ENCODE data around the gene GRB2.
"Not testable (repeated sequence)": the region's sequence is repeated elsewhere in the genome, so short reads cannot be mapped to it uniquely, and the experiment has no call there.

The GRB2 gene

GRCh38 chr17:75405365-75406221 lies at the start of gene GRB2:
GRB2 (minus strand) TSS chr17:75405678; CDS start chr17:75393628, 12,050 bp downstream.
- DNase-seq (ENCODE audit: low spot score): peak; percentile 96

DNA sequence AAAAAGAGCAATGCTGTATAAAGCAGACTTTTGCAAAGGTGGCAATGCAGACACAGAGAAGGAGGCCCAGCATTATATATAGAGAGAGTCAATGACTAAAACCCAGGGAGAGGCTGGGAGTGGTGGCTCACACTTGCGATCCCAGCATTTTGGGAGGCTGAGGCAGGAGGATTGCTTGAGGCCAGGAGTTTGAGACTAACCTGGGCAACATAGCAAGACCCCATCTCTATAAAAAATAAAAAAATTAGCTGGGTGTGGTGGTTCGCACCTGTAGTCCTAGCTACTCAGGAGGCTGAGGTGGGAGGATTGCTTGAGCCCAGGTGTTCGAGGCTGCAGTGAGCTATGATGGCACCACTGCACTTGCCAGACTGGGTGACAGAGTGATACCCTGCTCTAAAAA lies 49.2 kb upstream of the GRB2 start:
- not testable (repeated sequence) for DNase-seq (ENCODE audit: low spot score)

DNA sequence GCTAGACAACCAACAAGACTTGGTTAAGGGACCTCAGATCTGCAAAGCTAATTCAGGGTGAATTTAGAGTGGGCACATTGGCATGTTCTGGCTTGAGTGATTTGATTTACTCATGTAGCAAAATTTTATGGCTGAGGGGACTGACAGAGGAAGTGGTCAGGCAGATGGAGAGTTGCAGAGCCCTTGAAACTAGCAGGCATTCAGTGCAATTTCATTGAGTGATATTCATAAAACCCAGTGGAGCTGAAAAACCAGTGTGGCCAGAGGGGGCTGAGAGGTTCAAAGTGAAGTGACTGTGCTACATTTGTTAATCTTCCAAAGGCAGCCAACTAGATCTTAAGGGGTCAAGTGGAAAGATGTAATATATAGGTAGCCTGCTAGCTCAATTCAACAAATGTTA lies 48.7 kb upstream of the GRB2 start:
- no peak for DNase-seq (ENCODE audit: low spot score)

- DNase-seq (ENCODE audit: low spot score): no peak
Measured at GRCh38 chr17:75450270-75450669, 44.8 kb upstream of the GRB2 start.

- DNase-seq (ENCODE audit: low spot score): no peak
Measured at GRCh38 chr17:75447951-75448856, 42.7 kb upstream of the GRB2 start.

GRCh38 chr17:75445896-75446295 lies 40.4 kb upstream of the GRB2 start:
- not testable (repeated sequence) for DNase-seq (ENCODE audit: low spot score)

- no peak for DNase-seq (ENCODE audit: low spot score)
Measured at GRCh38 chr17:75445296-75445695, 39.8 kb upstream of the GRB2 start.

GRCh38 chr17:75442168-75443103 lies 37.0 kb upstream of the GRB2 start:
- no peak for DNase-seq (ENCODE audit: low spot score)

GRCh38 chr17:75440738-75441448 lies 35.4 kb upstream of the GRB2 start:
- DNase-seq (ENCODE audit: low spot score): no peak

GRCh38 chr17:75439287-75439686 lies 33.8 kb upstream of the GRB2 start:
- DNase-seq (ENCODE audit: low spot score): no peak

DNA sequence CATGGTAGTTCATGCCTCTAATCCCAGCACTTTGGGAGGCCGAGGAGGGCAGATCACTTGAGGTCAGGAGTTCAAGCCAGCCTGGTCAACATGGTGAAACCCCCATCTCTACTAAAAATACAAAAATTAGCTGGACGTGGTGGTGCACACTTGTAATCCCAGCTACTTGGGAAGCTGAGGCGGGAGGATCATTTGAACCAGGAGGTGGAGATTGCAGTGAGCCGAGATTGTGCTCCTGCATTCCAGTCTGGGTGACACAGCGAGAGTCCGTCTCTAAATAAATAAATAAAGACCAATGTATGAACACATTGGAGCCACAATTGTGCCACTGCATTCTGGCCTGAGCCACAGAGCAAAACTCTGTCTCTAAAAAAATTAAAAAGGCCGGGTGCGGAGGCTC lies 31.9 kb upstream of the GRB2 start:
- DNase-seq (ENCODE audit: low spot score): not testable (repeated sequence)

GRCh38 chr17:75434433-75434832 lies 29.0 kb upstream of the GRB2 start:
- DNase-seq (ENCODE audit: low spot score): not testable (repeated sequence)

DNA sequence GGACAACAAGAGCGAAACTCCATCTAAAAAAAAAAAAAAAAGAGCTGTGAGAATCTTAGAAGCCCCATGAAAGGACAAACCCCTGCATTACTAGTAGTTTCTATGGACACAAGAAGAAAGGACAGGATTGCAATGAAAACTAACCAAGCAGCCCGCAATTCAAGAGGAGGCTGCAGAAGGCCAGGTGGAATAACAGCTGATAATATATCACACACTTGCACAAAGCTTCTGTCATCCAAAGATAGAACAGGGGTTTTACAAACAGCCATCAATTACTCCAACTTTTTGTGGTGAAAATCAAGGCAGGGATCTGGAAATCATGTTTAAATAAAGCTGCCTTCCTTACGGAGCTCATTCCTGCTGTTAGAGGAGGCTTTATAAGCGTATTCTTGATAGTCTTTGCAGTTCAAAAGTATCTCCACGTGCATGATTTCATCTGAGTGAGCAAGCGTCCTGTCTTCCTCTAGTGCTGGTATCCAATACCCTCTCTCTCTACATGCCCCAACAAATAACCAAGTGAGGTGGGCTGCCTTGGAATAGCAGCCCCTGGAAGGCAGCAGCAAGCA lies 27.8 kb upstream of the GRB2 start:
- no peak for DNase-seq (ENCODE audit: low spot score)

DNA sequence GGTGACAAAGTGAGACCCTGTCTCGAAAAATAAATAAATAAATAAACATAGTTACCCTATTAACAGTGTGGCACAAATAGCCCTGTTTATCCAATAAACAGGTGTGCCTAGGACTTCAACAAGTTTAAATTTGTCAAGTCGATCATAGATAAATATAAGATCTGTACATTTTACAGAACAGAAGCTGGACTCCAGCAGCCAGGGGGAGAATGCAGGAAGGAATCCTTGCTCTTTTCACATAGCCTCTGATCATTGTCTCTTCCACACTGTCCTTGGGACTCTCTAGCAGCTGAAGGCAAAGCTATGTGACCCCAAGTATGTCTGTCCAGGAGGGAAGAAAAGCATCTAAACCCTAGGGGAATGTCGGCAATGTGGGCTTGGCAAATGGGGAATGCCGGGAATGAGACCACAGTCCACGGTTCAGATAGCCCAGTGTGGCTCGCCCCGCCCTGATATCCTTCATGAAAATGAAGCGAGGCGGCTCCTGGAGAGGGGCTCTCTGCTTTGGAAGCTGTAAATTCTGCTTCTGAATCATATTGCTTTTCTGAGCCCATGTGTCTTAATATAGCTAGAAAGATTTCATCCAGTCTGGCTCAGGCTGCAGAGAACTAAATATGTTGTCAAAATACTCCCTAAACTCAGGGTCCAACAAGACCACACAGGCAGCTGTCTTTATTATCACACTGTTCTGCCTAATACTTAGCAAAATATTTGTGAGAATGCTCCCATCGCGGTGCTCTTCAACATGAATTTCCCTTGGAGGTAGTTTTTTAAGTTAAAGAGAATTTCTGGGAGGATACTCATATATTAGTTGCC lies 24.9 kb upstream of the GRB2 start:
- DNase-seq (ENCODE audit: low spot score): no peak

DNA sequence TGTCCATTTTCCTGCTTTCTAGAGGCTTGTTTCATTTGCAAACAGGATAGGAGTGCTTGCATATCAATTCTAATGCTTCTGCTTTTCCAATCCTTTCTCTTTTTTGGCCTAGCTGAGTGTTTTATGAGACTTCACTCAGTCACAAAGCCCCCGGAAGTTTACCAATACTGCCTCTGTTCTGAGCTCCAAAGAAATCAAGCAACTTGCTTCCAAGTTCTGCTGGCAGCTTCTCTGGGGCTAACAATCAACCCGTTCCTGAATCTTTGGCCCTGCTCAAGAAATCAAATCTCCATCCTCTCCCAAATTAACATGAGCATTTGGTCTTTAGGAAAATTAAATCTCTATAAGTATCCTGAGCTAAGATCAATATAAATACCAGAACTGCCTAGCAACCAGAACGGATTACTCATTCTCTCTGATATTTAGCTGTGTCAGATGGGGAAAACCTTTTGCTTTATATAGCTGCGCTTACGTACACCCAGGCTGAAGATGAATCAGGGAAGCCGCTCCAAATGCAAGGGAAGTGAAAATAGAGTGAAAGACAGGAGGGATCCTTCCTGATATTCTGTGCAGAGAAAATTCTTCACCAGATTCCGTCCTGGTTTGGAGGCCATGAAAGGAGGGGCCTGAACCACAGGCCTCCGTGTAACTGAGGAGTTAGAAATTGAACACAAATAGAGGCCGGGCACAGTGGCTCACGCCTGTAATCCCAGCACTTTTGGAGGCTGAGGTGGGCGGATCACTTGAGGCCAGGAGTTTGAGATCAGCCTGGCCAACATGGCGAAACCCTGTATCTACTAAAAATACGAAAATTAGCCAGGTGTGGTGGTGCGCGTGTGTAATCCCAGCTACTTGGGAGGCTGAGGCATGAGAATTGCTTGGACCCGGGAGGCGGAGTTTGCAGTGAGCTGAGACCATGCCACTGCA lies 23.3 kb upstream of the GRB2 start:
- DNase-seq (ENCODE audit: low spot score): no peak

- DNase-seq (ENCODE audit: low spot score): no peak
Measured at GRCh38 chr17:75418531-75418930, 13.1 kb upstream of the GRB2 start.

GRCh38 chr17:75417054-75417580 lies 11.6 kb upstream of the GRB2 start:
- no peak for DNase-seq (ENCODE audit: low spot score)

- no peak for DNase-seq (ENCODE audit: low spot score)
Measured at GRCh38 chr17:75416006-75416405, 10.5 kb upstream of the GRB2 start.

DNA sequence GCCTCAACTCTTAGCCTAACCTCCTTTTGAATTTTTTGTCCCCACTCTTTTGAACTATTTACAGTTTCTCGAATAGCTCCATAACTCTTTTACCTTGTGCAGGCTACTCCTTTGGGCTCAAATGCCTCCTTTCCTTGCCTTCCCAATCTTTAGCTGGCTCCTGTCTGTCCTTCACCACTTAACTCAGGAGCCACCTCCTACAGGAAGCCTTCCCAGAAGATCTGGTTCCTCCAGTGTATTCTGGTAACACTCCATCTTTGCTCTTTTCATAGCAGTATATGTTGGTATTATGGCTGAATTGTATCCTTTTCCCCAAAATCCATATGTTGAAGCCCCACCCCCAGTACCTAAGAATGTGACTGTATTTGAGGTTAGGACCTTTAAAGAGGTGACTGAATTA lies 9.0 kb upstream of the GRB2 start:
- DNase-seq (ENCODE audit: low spot score): no peak

All from RKO (cell line).